GM12865 (cell line): Measurements from ENCODE around the gene GRHL3.
"Not testable (repeated sequence)": the region's sequence is repeated elsewhere in the genome, so short reads cannot be mapped to it uniquely, and the experiment has no call there.

Experiments used
- DNase-seq: peaks from one replicate; pipeline ENCODE4 v3.0.0; 2010; ENCODE audit warnings: low read depth
- H3K4me3 ChIP-seq: 2 replicates; pipeline ENCODE4 v1.5.1; 2011; ENCODE audit warnings: mild to moderate bottlenecking, low read depth, low read length, control low read depth
- CTCF ChIP-seq: IDR thresholded peaks from 2 replicates; pipeline ENCODE4 v1.5.1; 2011; ENCODE audit warnings: low read length, control low read depth, low read depth, inconsistent platforms; ENCODE audit not compliant: insufficient read depth; ENCODE audit errors: missing control alignments

Gene GRHL3

GRCh38 chr1:24319312-24319863, at the start of gene GRHL3:
TSS of gene GRHL3 (plus strand) at chr1:24319357. CDS start at chr1:24319552, 195 bp downstream.
- no peak within 1 kb of the TSS for H3K4me3 ChIP-seq
- DNase-seq: no peak
- no peak for TF ChIP-seq CTCF

GRCh38 chr1:24274203-24275103, 44.7 kb upstream of the GRHL3 start:
- DNase-seq, H3K4me3 ChIP-seq: not testable (repeated sequence)

- H3K4me3 ChIP-seq: no peak overlapping the region
- no peak for TF ChIP-seq CTCF
- DNase-seq: no peak
These were observed 44.1 kb upstream of the GRHL3 start for GRCh38 chr1:24275104-24275410.

GRCh38 chr1:24275510-24275909, 43.6 kb upstream of the GRHL3 start:
- DNase-seq: no peak

GRCh38 chr1:24276791-24277190, 42.4 kb upstream of the GRHL3 start:
- no peak for TF ChIP-seq CTCF
- DNase-seq: no peak
- H3K4me3 ChIP-seq: no peak overlapping the region

More at GRCh38 chr1:24275510-24275909, 43.6 kb upstream of the GRHL3 start:
- TF ChIP-seq CTCF: no peak
- H3K4me3 ChIP-seq: no peak overlapping the region

GRCh38 chr1:24277420-24278169, 41.6 kb upstream of the GRHL3 start:
- TF ChIP-seq CTCF: no peak
- peak; percentile 45 for DNase-seq
- no peak overlapping the region for H3K4me3 ChIP-seq

GRCh38 chr1:24278726-24279125, 40.4 kb upstream of the GRHL3 start:
- H3K4me3 ChIP-seq: no peak overlapping the region
- no peak for DNase-seq
- TF ChIP-seq CTCF: no peak
